ENCODE measurements around the gene ELMO1. TPM values are rescaled to one million over a fixed set of nuclear protein-coding genes. Genes with fewer than 3 reads are reported as not detected.

The ELMO1 gene
- total RNA-seq, 1 experiment from 2014 or later: 7.8 TPM

DNA sequence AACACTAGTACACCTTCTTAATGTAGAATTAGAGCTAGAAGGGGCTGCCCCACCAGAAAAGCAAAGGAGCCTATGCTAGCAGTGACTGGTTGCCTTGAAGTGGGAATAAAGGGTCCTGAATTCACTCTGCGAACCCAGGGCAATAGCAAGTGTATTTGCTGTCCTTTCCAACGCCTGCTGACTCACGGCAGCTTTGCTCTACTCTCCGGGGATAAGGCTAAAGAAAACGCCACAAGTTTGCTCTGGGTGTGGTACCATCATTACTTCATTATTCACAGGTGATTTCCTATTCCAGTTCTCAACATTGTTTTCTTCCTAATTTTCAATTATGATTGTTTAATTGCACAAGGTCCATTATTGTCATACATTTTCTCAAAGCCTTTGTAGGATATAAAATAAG lies 503.8 kb downstream of the ELMO1 start:
- Histone ChIP-seq H3K18ac (ENCODE audit: insufficient read length, low read depth, low read length) (no peak overlapping the region), H2BK15ac (ENCODE audit: low read depth, low read length) (no peak overlapping the region), H3K27me3 (ENCODE audit: insufficient read depth, low read length) (no peaks in the 10 kb centered on the region), H3K79me1 (ENCODE audit: insufficient read depth, low read depth, low read length, poor library complexity, severe bottlenecking) (no peaks in the 10 kb centered on the region), H3K9ac (ENCODE audit: extremely low read depth, insufficient read length, low read length) (no peak overlapping the region), H4K5ac (ENCODE audit: insufficient read length, low read depth, low read length) (no peak overlapping the region), H3K14ac (ENCODE audit: insufficient read depth, low read length) (no peak overlapping the region), H2BK20ac (ENCODE audit: low read depth, low read length, poor library complexity, severe bottlenecking) (no peak overlapping the region), H3K4me1 (ENCODE audit: insufficient read depth, low read length) (no peaks in the 10 kb centered on the region), H3K27ac (ENCODE audit: insufficient read length, low read depth, low read length) (no peak overlapping the region), H4K91ac (ENCODE audit: insufficient read length, low read depth, low read length) (no peak overlapping the region), H3K9me3 (ENCODE audit: control insufficient read depth, low read depth, low read length) (no peaks in the 10 kb centered on the region), H2AFZ (ENCODE audit: low read length) (no peak overlapping the region), H3K23ac (ENCODE audit: insufficient read length, low read depth, low read length) (no peak overlapping the region), H3K4ac (ENCODE audit: low read depth, low read length) (no peak overlapping the region), H2BK120ac (ENCODE audit: low read depth, low read length, poor library complexity, severe bottlenecking) (no peak overlapping the region), H2AK5ac (ENCODE audit: insufficient read length, low read length) (no peak overlapping the region), H3K56ac (ENCODE audit: insufficient read length, low read depth, low read length) (no peak overlapping the region), H3T11ph (ENCODE audit: low read length) (no peak overlapping the region), H2BK5ac (ENCODE audit: insufficient read length, low read length) (no peak overlapping the region), H4K8ac (replicated peaks; ENCODE audit: insufficient read length, low read depth, low read length) (no peak overlapping the region), H3K4me2 (ENCODE audit: insufficient read depth, insufficient read length, low read length) (no peak overlapping the region), H4K20me1 (ENCODE audit: control insufficient read depth, insufficient read depth, insufficient read length) (no peaks in the 10 kb centered on the region), H2BK12ac (ENCODE audit: insufficient read length, low read depth, low read length) (no peak overlapping the region), H3K79me2 (ENCODE audit: insufficient read depth, low read length) (no peaks in the 10 kb centered on the region), H3K23me2 (ENCODE audit: insufficient read length, low read depth, low read length, poor library complexity, severe bottlenecking) (no peaks in the 10 kb centered on the region)
- peaks cover 0 to 2% (median 0%) of the 10 kb centered on the region in 3 experiments; a peak in 1 of 7 replicates for H3K36me3 Mint-ChIP-seq (ENCODE audit: insufficient read depth in 1 of 3, low read depth in 3 of 3)
- no peaks in the 10 kb centered on the region; the same call in 1 of the 2 replicates for H3K27me3 Mint-ChIP-seq (ENCODE audit: low read depth)
- peaks cover 0 to 2% of the 10 kb centered on the region in 2 experiments; a peak in 3 of 5 replicates for H3K9me3 Mint-ChIP-seq
- peaks cover 10 to 18% of the 10 kb centered on the region in 2 experiments for H3K4me1 Mint-ChIP-seq
- no CpG with 5 or more reads among the region's 5 CpGs for WGBS (ENCODE audit: extremely low coverage, insufficient read length, low lambda C conversion rate)
- no peak for DNase-seq
- H3K4me3 Mint-ChIP-seq: no peak overlapping the region
- TF ChIP-seq, protein P1, sequence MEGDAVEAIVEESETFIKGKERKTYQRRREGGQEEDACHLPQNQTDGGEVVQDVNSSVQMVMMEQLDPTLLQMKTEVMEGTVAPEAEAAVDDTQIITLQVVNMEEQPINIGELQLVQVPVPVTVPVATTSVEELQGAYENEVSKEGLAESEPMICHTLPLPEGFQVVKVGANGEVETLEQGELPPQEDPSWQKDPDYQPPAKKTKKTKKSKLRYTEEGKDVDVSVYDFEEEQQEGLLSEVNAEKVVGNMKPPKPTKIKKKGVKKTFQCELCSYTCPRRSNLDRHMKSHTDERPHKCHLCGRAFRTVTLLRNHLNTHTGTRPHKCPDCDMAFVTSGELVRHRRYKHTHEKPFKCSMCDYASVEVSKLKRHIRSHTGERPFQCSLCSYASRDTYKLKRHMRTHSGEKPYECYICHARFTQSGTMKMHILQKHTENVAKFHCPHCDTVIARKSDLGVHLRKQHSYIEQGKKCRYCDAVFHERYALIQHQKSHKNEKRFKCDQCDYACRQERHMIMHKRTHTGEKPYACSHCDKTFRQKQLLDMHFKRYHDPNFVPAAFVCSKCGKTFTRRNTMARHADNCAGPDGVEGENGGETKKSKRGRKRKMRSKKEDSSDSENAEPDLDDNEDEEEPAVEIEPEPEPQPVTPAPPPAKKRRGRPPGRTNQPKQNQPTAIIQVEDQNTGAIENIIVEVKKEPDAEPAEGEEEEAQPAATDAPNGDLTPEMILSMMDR (conservative IDR thresholded peaks at IDR 0.05): no peak
- H3K27ac Mint-ChIP-seq: no peak overlapping the region
